Metanephros (tissue), 2 donors: ENCODE measurements around the gene KIAA1671. TPM values are rescaled to one million over a fixed set of nuclear protein-coding genes. Genes with fewer than 3 reads are reported as not detected.

ENCODE experiments used
- small RNA-seq: library from RNA; depleted of rRNA; stranded (forward); fragments of <200 nt; gene quantifications from one replicate; pipeline ENCODE3, GENCODE V24; 2014; ENCODE audit warnings: low replicate concordance
- total RNA-seq: library from RNA; depleted of rRNA; stranded (reverse); fragments of >200 nt; gene quantifications from one replicate; pipeline ENCODE4 v1.2.3, GENCODE V29; 2014

Gene KIAA1671
- total RNA-seq, result 27.3 TPM

GRCh38 chr22:24951942-24952836 lies at the start of gene KIAA1671:
Gene KIAA1671 (plus strand): TSS chr22:24952716. CDS start chr22:25028000, 75,284 bp downstream.

DNA sequence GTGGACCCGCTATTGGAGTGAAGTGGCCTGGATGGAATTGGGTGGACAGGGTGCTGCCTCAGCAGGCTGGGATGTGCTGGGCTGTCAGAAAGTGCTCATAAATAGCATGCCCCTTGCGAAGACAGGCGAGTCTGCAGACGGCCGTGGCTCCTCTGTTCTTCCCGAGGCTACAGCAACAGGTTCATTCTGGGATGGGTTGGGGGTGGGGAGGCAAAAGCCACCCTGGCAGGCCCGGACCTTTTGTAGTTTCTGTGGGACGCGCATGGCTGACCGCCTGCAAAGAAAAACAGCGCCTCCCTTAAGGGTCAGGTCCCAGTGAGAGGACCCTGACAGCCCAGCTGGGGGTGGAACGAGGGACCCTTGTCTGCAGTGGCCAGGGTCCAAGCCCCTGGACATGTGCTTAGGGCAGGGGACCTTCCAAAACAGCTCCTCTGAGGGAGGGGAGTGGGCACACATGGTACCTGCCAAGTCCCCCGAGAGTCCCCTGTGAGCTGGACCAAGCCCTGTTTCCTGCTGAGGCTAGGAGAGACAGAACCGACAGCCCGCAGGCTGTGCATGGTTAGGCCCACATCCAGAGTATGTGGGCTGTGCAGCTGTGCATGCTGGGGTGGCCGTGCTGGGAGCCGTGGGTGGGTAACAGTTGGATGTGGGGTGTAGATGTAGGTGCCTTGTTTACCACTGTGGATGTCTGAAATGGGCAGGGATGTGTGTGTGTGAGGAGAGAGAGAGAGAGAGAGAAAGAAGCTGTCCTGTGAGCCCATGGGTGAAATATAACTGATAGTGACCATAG lies 247.4 kb downstream of the KIAA1671 start, which contains the start of gene CRYBB3:
Gene CRYBB3, plus strand, starts transcription at position 128 of the 790 bp plus-strand sequence. CDS start 1,539 bp downstream, outside the sequence.

GRCh38 chr22:25219211-25219689 lies 266.7 kb downstream of the KIAA1671 start, which contains the start of gene CRYBB2:
Gene CRYBB2 (plus strand): TSS chr22:25219639. CDS start chr22:25221430, 1,791 bp downstream.

Small RNA genes lying within 50 kb of the gene (small RNA-seq; reads per million reads assigned to genes)
- not detected for gene Z99916.2

Other genes starting within 250 kb of the KIAA1671 start
- not detected for gene PIWIL3, start 178.0 kb upstream of the KIAA1671 start, total RNA-seq
- 3.4 TPM for gene SGSM1, start 146.5 kb upstream of the KIAA1671 start, total RNA-seq
- gene LHFPL7, start 6.0 kb upstream of the KIAA1671 start, total RNA-seq, result not detected
- gene CRYBB3, start 247.1 kb downstream of the KIAA1671 start, total RNA-seq, result not detected